H1 (cell line): Measurements from ENCODE around the gene VAV2. TPM values are rescaled to one million over a fixed set of nuclear protein-coding genes. Genes with fewer than 3 reads are reported as not detected.

Experiments used
- CTCF ChIA-PET: fragments of 300-600 bp; sonication (Branson Sonifier 250); formaldehyde crosslinking; loops from one replicate; lab custom pipeline; 2021; ENCODE audit not compliant: partially characterized antibody; lab: Charles Lee
- POLR2A ChIA-PET: fragments of 300-600 bp; sonication (Branson Sonifier 250); formaldehyde crosslinking; loops from one replicate; lab custom pipeline; 2021; ENCODE audit warnings: inconsistent platforms; ENCODE audit not compliant: partially characterized antibody; lab: Charles Lee
- DNase-seq, 2 experiments: peaks; one replicate each; pipeline versions ENCODE4 v3.0.0 to v3.0.0-alpha.2; 2010 to 2022; ENCODE audit warnings: low spot score in 2 of 2, low read depth in 1 of 2, mixed read lengths in 1 of 2
- FAIRE-seq: peaks from 2 replicates; lab custom pipeline; 2011; peaks lifted over from hg19 to GRCh38; lab: Jason Lieb, UNC
- H2AFZ ChIP-seq: 2 replicates; pipeline ENCODE4 v1.8.1; 2012; ENCODE audit warnings: low read length, inconsistent platforms
- H2AK5ac ChIP-seq: 2 replicates; pipeline ENCODE4 v1.6.1; 2013; ENCODE audit warnings: low read depth, low read length
- H2BK120ac ChIP-seq: replicated peaks from 2 replicates; pipeline ENCODE3; 2013; ENCODE audit warnings: low read depth, low read length, inconsistent platforms
- H2BK12ac ChIP-seq: 2 replicates; pipeline ENCODE4 v1.6.1; 2013; ENCODE audit warnings: low read depth, low read length
- H2BK15ac ChIP-seq: 2 replicates; pipeline ENCODE4 v1.6.1; 2013; ENCODE audit warnings: low read length
- H2BK20ac ChIP-seq: 2 replicates; pipeline ENCODE4 v1.6.1; 2013; ENCODE audit warnings: low read length
- H2BK5ac ChIP-seq: 2 replicates; pipeline ENCODE4 v1.6.1; 2013; ENCODE audit warnings: low read depth, low read length
- H3K14ac ChIP-seq: 2 replicates; pipeline ENCODE4 v1.6.1; 2013; ENCODE audit warnings: inconsistent platforms; ENCODE audit not compliant: insufficient read length
- H3K18ac ChIP-seq: 2 replicates; pipeline ENCODE4 v1.6.1; 2013; ENCODE audit warnings: low read length; ENCODE audit errors: extremely low read depth
- H3K23ac ChIP-seq: 2 replicates; pipeline ENCODE4 v1.6.1; 2013; ENCODE audit warnings: inconsistent platforms; ENCODE audit not compliant: insufficient read length
- H3K23me2 ChIP-seq: 2 replicates; pipeline ENCODE4 v1.6.1; 2013; ENCODE audit warnings: low read depth, low read length
- H3K27ac ChIP-seq: 2 replicates; pipeline ENCODE4 v1.6.1; 2011; ENCODE audit warnings: low read depth, low read length, inconsistent platforms
- H3K27me3 ChIP-seq, 4 experiments: replicated peaks in 1 of 4; 1 replicate in 1 of 4; 2 replicates in 3 of 4; pipeline versions ENCODE4 v1.6.1 to v1.8.1; 2011 to 2013; ENCODE audit warnings: low read length in 3 of 4, mild to moderate bottlenecking in 3 of 4, inconsistent platforms in 2 of 4, mixed read lengths in 2 of 4, moderate library complexity in 1 of 4; ENCODE audit not compliant: control insufficient read depth in 3 of 4, insufficient read depth in 3 of 4; ENCODE audit errors: extremely low read depth in 1 of 4
- H3K36me3 ChIP-seq, 4 experiments: 2 replicates each; pipeline versions ENCODE4 v1.6.1 to v1.8.1; 2011 to 2013; ENCODE audit warnings: mild to moderate bottlenecking in 4 of 4, low read length in 3 of 4, moderate library complexity in 2 of 4, control low read depth in 1 of 4, inconsistent platforms in 1 of 4; ENCODE audit not compliant: insufficient read depth in 4 of 4, control insufficient read depth in 2 of 4
- H3K4ac ChIP-seq: replicated peaks from 2 replicates; pipeline ENCODE3; 2013; ENCODE audit warnings: low read length, low read depth, mixed read lengths, inconsistent platforms; ENCODE audit not compliant: insufficient read length
- H3K4me1 ChIP-seq, 4 experiments: replicated peaks in 1 of 4; 1 replicate in 1 of 4; 2 replicates in 3 of 4; pipeline versions ENCODE4 v1.6.1 to v1.8.1; 2011 to 2013; ENCODE audit warnings: low read length in 3 of 4, inconsistent platforms in 2 of 4, mixed read lengths in 1 of 4; ENCODE audit not compliant: insufficient read depth in 4 of 4, control insufficient read depth in 3 of 4
- H3K4me2 ChIP-seq, 2 experiments: 2 replicates each; pipeline versions ENCODE4 v1.6.1 to v1.8.1; 2011 to 2013; ENCODE audit warnings: low read depth in 2 of 2, low read length in 2 of 2, control low read depth in 1 of 2, inconsistent platforms in 1 of 2, mild to moderate bottlenecking in 1 of 2; ENCODE audit not compliant: insufficient read depth in 1 of 2
- H3K4me3 ChIP-seq, 4 experiments: fragments of 200-600, 300-600 bp in 1 of 4; sonication (generic), shearing (Covaris generic), sonication (Bioruptor Twin) in 1 of 4; 2 replicates each; pipeline versions ENCODE4 v1.5.1 to v1.8.1; 2011 to 2016; ENCODE audit warnings: low read length in 4 of 4, low read depth in 3 of 4, control low read depth in 2 of 4, inconsistent platforms in 2 of 4, mild to moderate bottlenecking in 2 of 4, mixed read lengths in 1 of 4, moderate library complexity in 1 of 4; ENCODE audit not compliant: insufficient read depth in 2 of 4; ENCODE audit errors: extremely low read depth in 1 of 4
- H3K56ac ChIP-seq: replicated peaks from 2 replicates; pipeline ENCODE3; 2013; ENCODE audit warnings: low read depth, mild to moderate bottlenecking, mixed read lengths, low read length, inconsistent platforms; ENCODE audit not compliant: insufficient read length
- H3K79me1 ChIP-seq: 2 replicates; pipeline ENCODE4 v1.6.1; 2013; ENCODE audit warnings: low read depth, low read length, control low read depth
- H3K79me2 ChIP-seq, 2 experiments: 2 replicates each; pipeline versions ENCODE4 v1.6.1 to v1.8.1; 2012 to 2013; ENCODE audit warnings: low read length in 2 of 2, mild to moderate bottlenecking in 2 of 2, inconsistent platforms in 1 of 2; ENCODE audit not compliant: insufficient read depth in 2 of 2, control insufficient read depth in 1 of 2
- H3K9ac ChIP-seq, 4 experiments: replicated peaks in 1 of 4; 1 replicate in 1 of 4; 2 replicates in 3 of 4; pipeline versions ENCODE4 v1.6.1 to v1.8.1; 2011 to 2013; ENCODE audit warnings: low read depth in 3 of 4, low read length in 3 of 4, control low read depth in 2 of 4, mild to moderate bottlenecking in 2 of 4, moderate library complexity in 2 of 4, inconsistent platforms in 1 of 4; ENCODE audit errors: extremely low read depth in 1 of 4
- H3K9me3 ChIP-seq, 2 experiments: 2 replicates each; pipeline versions ENCODE4 v1.6.1 to v1.8.1; 2012 to 2013; ENCODE audit warnings: mild to moderate bottlenecking in 2 of 2, moderate library complexity in 2 of 2, control low read depth in 1 of 2, inconsistent platforms in 1 of 2, low read depth in 1 of 2, low read length in 1 of 2, mixed read lengths in 1 of 2; ENCODE audit not compliant: insufficient read depth in 2 of 2
- H4K20me1 ChIP-seq, 2 experiments: replicated peaks in 1 of 2; 2 replicates each; pipeline versions ENCODE3 to v1.8.1; 2011 to 2013; ENCODE audit warnings: inconsistent platforms in 2 of 2, low read length in 2 of 2, mild to moderate bottlenecking in 1 of 2; ENCODE audit not compliant: insufficient read depth in 2 of 2, control insufficient read depth in 1 of 2
- H4K5ac ChIP-seq: 2 replicates; pipeline ENCODE4 v1.6.1; 2013; ENCODE audit warnings: low read length, low read depth, mixed read lengths, inconsistent platforms; ENCODE audit not compliant: insufficient read length
- H4K8ac ChIP-seq: 2 replicates; pipeline ENCODE4 v1.8.0; 2013; ENCODE audit warnings: mild to moderate bottlenecking, moderate library complexity, low read length, inconsistent platforms; ENCODE audit not compliant: insufficient read depth; ENCODE audit errors: extremely low read depth
- H4K91ac ChIP-seq: replicated peaks from 2 replicates; pipeline ENCODE3; 2013; ENCODE audit warnings: low read length, mixed read lengths, inconsistent platforms; ENCODE audit not compliant: insufficient read length
- BCL11A ChIP-seq, 2 experiments: IDR thresholded peaks; one replicate each; pipeline ENCODE4 v1.6.1; 2011; ENCODE audit warnings: low read depth in 2 of 2, low read length in 2 of 2, mild to moderate bottlenecking in 2 of 2
- CEBPB ChIP-seq: IDR thresholded peaks from 2 replicates; pipeline ENCODE4 v1.6.1; 2012; ENCODE audit warnings: low read depth, low read length
- FOSL1 ChIP-seq: IDR thresholded peaks from 2 replicates; pipeline ENCODE4 v1.6.1; 2011; ENCODE audit warnings: mild to moderate bottlenecking, low read depth, low read length, moderate library complexity; ENCODE audit not compliant: insufficient read depth
- GTF2F1 ChIP-seq: IDR thresholded peaks from 2 replicates; pipeline ENCODE4 v1.6.1; 2012; ENCODE audit warnings: low read depth, low read length, improper control_type of control experiment, borderline replicate concordance
- HDAC6 ChIP-seq: IDR thresholded peaks from one replicate; pipeline ENCODE4 v1.7.1; 2012; ENCODE audit warnings: low read depth, mild to moderate bottlenecking, inconsistent platforms, low read length, moderate library complexity
- JUN ChIP-seq: IDR thresholded peaks from 2 replicates; pipeline ENCODE4 v1.6.1; 2011; ENCODE audit warnings: low read depth, mild to moderate bottlenecking, improper control_type of control experiment, low read length
- KDM5A ChIP-seq: fragments of 200-600 bp; IDR thresholded peaks from 2 replicates; pipeline ENCODE4 v1.7.1; 2012; ENCODE audit warnings: mild to moderate bottlenecking, low read length, inconsistent platforms, mixed read lengths
- NANOG ChIP-seq: IDR thresholded peaks from 2 replicates; pipeline ENCODE4 v1.6.1; 2011; ENCODE audit warnings: low read length, low read depth, mild to moderate bottlenecking, inconsistent platforms; ENCODE audit not compliant: insufficient read depth, poor library complexity, severe bottlenecking
- PHF8 ChIP-seq: fragments of 200-600 bp; sonication (generic); conservative IDR thresholded peaks from 2 replicates; pipeline ENCODE4 v1.7.1; 2012; ENCODE audit warnings: low read depth, mild to moderate bottlenecking, inconsistent platforms, low read length, moderate library complexity
- POU5F1 ChIP-seq: IDR thresholded peaks from 2 replicates; pipeline ENCODE4 v1.6.1; 2011; ENCODE audit warnings: low read depth, mild to moderate bottlenecking, low read length, moderate library complexity
- RFX5 ChIP-seq: IDR thresholded peaks from 2 replicates; pipeline ENCODE4 v1.6.1; 2011; ENCODE audit warnings: low read depth, low read length, improper control_type of control experiment, borderline replicate concordance
- RXRA ChIP-seq: IDR thresholded peaks from 2 replicates; pipeline ENCODE4 v1.6.1; 2011; ENCODE audit warnings: low read depth, mild to moderate bottlenecking, low read length, moderate library complexity; ENCODE audit not compliant: insufficient read depth
- SUZ12 ChIP-seq: fragments of 200-600 bp; sonication (generic); IDR thresholded peaks from 2 replicates; pipeline ENCODE4 v1.6.1; 2012; ENCODE audit warnings: mild to moderate bottlenecking, inconsistent platforms, low read length, moderate library complexity, mixed read lengths
- WGBS, 2 experiments: shearing (Covaris generic) in 1 of 2; methylation state at CpG; one replicate each; pipeline versions ENCODE4 v1.1.6 to v1.1.7; 2013 to 2015; ENCODE audit warnings: low lambda C conversion rate in 2 of 2, mixed read lengths in 2 of 2, inconsistent platforms in 1 of 2, low coverage in 1 of 2, missing lambda C conversion rate in 1 of 2; ENCODE audit not compliant: insufficient replicate concordance in 2 of 2, insufficient coverage in 1 of 2, insufficient read length in 1 of 2; ENCODE audit errors: extremely low coverage in 1 of 2, missing lambda C conversion rate in 1 of 2; 5-methylcytosine and 5-hydroxymethylcytosine counted together
- polyA plus RNA-seq, 7 experiments: library from polyadenylated mRNA; depleted of rRNA in 3 of 7; stranded (reverse) in 5 of 7; unstranded in 2 of 7; fragments of >200 nt in 5 of 7; fragments of 200-250 nt in 2 of 7; gene quantifications; 1 replicate in 5 of 7; 2 replicates in 1 of 7; 4 replicates in 1 of 7; pipeline versions ENCODE4 v1.2.1 to v1.2.3, GENCODE V29; 2011 to 2013; ENCODE audit warnings: missing spikeins in 2 of 7, mixed read lengths in 2 of 7
- total RNA-seq: library from RNA; stranded (reverse); fragmentation: NEBNext Ultra II Directional; extraction: Animal tissue kit (Norgen Biotek cat#: 25700); gene quantifications from 2 replicates; pipeline ENCODE4 v1.2.1, GENCODE V29; 2021

Gene VAV2
- total and polyA plus RNA-seq, 2 of the 8 experiments (the other 6 are each of a cell fraction or from before 2014, with no cell fraction given) = 13.6 to 37.6 TPM

- Histone ChIP-seq H3K18ac (no peak overlapping the region; the same call in 1 of the 2 replicates), H3K27me3 (no peaks in the 10 kb centered on the region), H3K14ac (no peak overlapping the region), H3K56ac (no peak overlapping the region), H3K23ac (no peak overlapping the region), H3K4ac (no peak overlapping the region), H3K79me2 (peaks cover 0 to 34% of the 10 kb centered on the region in 2 experiments; a peak in 2 of 4 replicates), H3K36me3 (no peaks in the 10 kb centered on the region), H4K5ac (no peak overlapping the region), H3K9ac (no peak overlapping the region), H2BK5ac (no peak overlapping the region), H2BK12ac (0 out of 2 replicates have a peak overlapping the region, but pooled peaks have one; percentile 2), H3K4me1 (peaks cover 0 to 10% (median 2%) of the 10 kb centered on the region in 4 experiments; a peak in 5 of 7 replicates), H4K91ac (no peak overlapping the region), H3K4me2 (no peak overlapping the region), H3K9me3 (no peaks in the 10 kb centered on the region), H2AK5ac (no peak overlapping the region), H3K23me2 (peaks cover 8% of the 10 kb centered on the region; the same call in 1 of the 2 replicates), H4K20me1 (peaks cover 1 to 22% of the 10 kb centered on the region in 2 experiments), H2BK120ac (no peak overlapping the region), H3K4me3 (no peak overlapping the region), H3K79me1 (peaks cover 14% of the 10 kb centered on the region), H2BK20ac (no peak overlapping the region), H3K27ac (no peak overlapping the region), H2BK15ac (no peak overlapping the region), H2AFZ (no peak overlapping the region), H4K8ac (no peak overlapping the region)
- ChIA-PET CTCF (interaction anchor here (0.9 to 5.8 kb wide), 17 partner anchors 10 to 132 kb away, joined by 3 to 41 read pairs (median 6); no protein-coding TSS in a partner anchor), POLR2A (no interaction called here)
- no peak for DNase-seq
- no peak for FAIRE-seq
- 89% methylated on average over 9 of the region's 10 CpGs; no CpG with 5 or more reads in 1 of the 2 experiments for WGBS, 2 experiments
- TF ChIP-seq RXRA (no peak), RFX5 (no peak), JUN (no peak), NANOG (no peak), BCL11A (IDR thresholded peaks at IDR 0.05; ENCODE audit: low read depth in 2 of 2, low read length in 2 of 2) (no peak), GTF2F1 (no peak), POU5F1 (no peak), KDM5A (no peak), PHF8 (no peak), SUZ12 (no peak), FOSL1 (no peak), HDAC6 (no peak), CEBPB (no peak)
Observed at GRCh38 chr9:133874659-133875058, 117.5 kb downstream of the VAV2 start.
